ENCODE measurements around the gene SDE2.
"Not testable (repeated sequence)": the region's sequence is repeated elsewhere in the genome, so short reads cannot be mapped to it uniquely, and the experiment has no call there.

Gene SDE2

GRCh38 chr1:225999227-225999911 is at the start of gene SDE2:
Gene SDE2 (minus strand): TSS chr1:225999343. CDS start chr1:225999312, 31 bp downstream.
- peak; percentile 100 for DNase-seq

GRCh38 chr1:226048886-226049285 is 49.7 kb upstream of the SDE2 start:
- DNase-seq: no peak

GRCh38 chr1:226047495-226047894 is 48.4 kb upstream of the SDE2 start:
- DNase-seq: no peak

- no peak for DNase-seq
Observed at GRCh38 chr1:226046240-226046639, 47.1 kb upstream of the SDE2 start.

- DNase-seq: no peak
Observed at GRCh38 chr1:226044514-226045101, 45.5 kb upstream of the SDE2 start.

- no peak for DNase-seq
Observed at GRCh38 chr1:226041419-226041818, 42.3 kb upstream of the SDE2 start.

- no peak for DNase-seq
Observed at GRCh38 chr1:226038661-226039060, 39.5 kb upstream of the SDE2 start.

- DNase-seq: no peak
Observed at GRCh38 chr1:226035915-226036314, 36.8 kb upstream of the SDE2 start.

- no peak for DNase-seq
Observed at GRCh38 chr1:226034482-226034881, 35.3 kb upstream of the SDE2 start.

- DNase-seq: no peak
Observed at GRCh38 chr1:226033991-226034390, 34.8 kb upstream of the SDE2 start.

GRCh38 chr1:226033582-226033981 is 34.4 kb upstream of the SDE2 start:
- DNase-seq: no peak

- DNase-seq: no peak
Observed at GRCh38 chr1:226029568-226030225, 30.6 kb upstream of the SDE2 start.

GRCh38 chr1:226029093-226029496 is 30.0 kb upstream of the SDE2 start:
- no peak for DNase-seq

GRCh38 chr1:226027538-226028217 is 28.5 kb upstream of the SDE2 start:
- DNase-seq: no peak

- DNase-seq: no peak
Observed at GRCh38 chr1:226026833-226027232, 27.7 kb upstream of the SDE2 start.

- DNase-seq: no peak
Observed at GRCh38 chr1:226023735-226024134, 24.6 kb upstream of the SDE2 start.

- DNase-seq: no peak
Observed at GRCh38 chr1:226021801-226022200, 22.7 kb upstream of the SDE2 start.

GRCh38 chr1:226021401-226021800 is 22.3 kb upstream of the SDE2 start:
- DNase-seq: no peak

- DNase-seq: no peak
Observed at GRCh38 chr1:226019572-226019971, 20.4 kb upstream of the SDE2 start.

- DNase-seq: no peak
Observed at GRCh38 chr1:226017070-226017469, 17.9 kb upstream of the SDE2 start.

GRCh38 chr1:226009650-226010044 is 10.5 kb upstream of the SDE2 start:
- DNase-seq: no peak

- DNase-seq: not testable (repeated sequence)
Observed at GRCh38 chr1:226007126-226007892, 8.2 kb upstream of the SDE2 start.

- DNase-seq: no peak
Observed at GRCh38 chr1:226006686-226007085, 7.5 kb upstream of the SDE2 start.

Data from activated T-cell treated with anti-CD3 and anti-CD28 coated beads for 4 hours (primary cell).